Spleen (tissue), 11 donors: ENCODE data around the gene C14orf180. TPM values are rescaled to one million over a fixed set of nuclear protein-coding genes. Genes with fewer than 3 reads are reported as not detected.
A peak's percentile ranks its signal among the peaks of the same experiment; 100 is the strongest.

Experiments used
- DNase-seq: peaks from one replicate; pipeline ENCODE4 v3.0.0-alpha.2; 2020
- H3K27ac ChIP-seq, 8 donors: fragments of 200-600 bp; sonication (generic) in 7 of 8; 1 replicate in 4 of 8; 2 replicates in 4 of 8; pipeline versions ENCODE4 v1.5.0 to v1.8.0; 2016 to 2021; ENCODE audit warnings: inconsistent platforms in 4 of 8, mild to moderate bottlenecking in 4 of 8, moderate library complexity in 1 of 8
- H3K27me3 ChIP-seq, 7 donors: fragments of 200-600 bp; sonication (generic) in 6 of 7; replicated peaks in 1 of 7; 1 replicate in 4 of 7; 2 replicates in 3 of 7; pipeline versions ENCODE4 v1.5.0 to v1.8.0; 2016 to 2021; ENCODE audit warnings: inconsistent platforms in 3 of 7, mild to moderate bottlenecking in 1 of 7
- H3K36me3 ChIP-seq, 6 donors: fragments of 200-600 bp; sonication (generic) in 5 of 6; 1 replicate in 4 of 6; 2 replicates in 2 of 6; pipeline versions ENCODE4 v1.5.0 to v1.8.0; 2016 to 2021; ENCODE audit warnings: inconsistent platforms in 2 of 6
- H3K4me1 ChIP-seq, 6 donors: fragments of 200-600 bp; sonication (generic) in 5 of 6; 1 replicate in 3 of 6; 2 replicates in 3 of 6; pipeline versions ENCODE4 v1.5.0 to v1.8.0; 2016 to 2021; ENCODE audit warnings: inconsistent platforms in 3 of 6
- H3K4me3 ChIP-seq, 8 donors: fragments of 200-600 bp; sonication (generic) in 7 of 8; 1 replicate in 4 of 8; 2 replicates in 4 of 8; pipeline versions ENCODE4 v1.5.0 to v1.8.0; 2016 to 2021; ENCODE audit warnings: inconsistent platforms in 4 of 8, mild to moderate bottlenecking in 4 of 8, moderate library complexity in 2 of 8
- H3K9me3 ChIP-seq, 8 donors: fragments of 200-600 bp; sonication (generic) in 7 of 8; 1 replicate in 4 of 8; 2 replicates in 4 of 8; pipeline versions ENCODE4 v1.5.0 to v1.8.0; 2016 to 2021; ENCODE audit warnings: inconsistent platforms in 4 of 8
- POLR2A ChIP-seq, 3 donors: fragments of 450-650 bp; IDR thresholded peaks; one replicate each; pipeline ENCODE4 v1.5.1; 2017; ENCODE audit warnings: antibody characterized with exemption in 3 of 3, mild to moderate bottlenecking in 1 of 3
- POLR2AphosphoS5 ChIP-seq, 3 donors: sonication (generic); formaldehyde crosslinking; IDR thresholded peaks; one replicate each; pipeline ENCODE4 v1.5.1; 2017; ENCODE audit warnings: antibody characterized with exemption in 3 of 3
- WGBS, 5 donors: extraction: QIAGEN DNeasy Blood & Tissue Kit in 3 of 5; methylation state at CpG; one replicate each; pipeline versions ENCODE4 v1.1.5 to v1.1.7; 2013 to 2018; 5-methylcytosine and 5-hydroxymethylcytosine counted together
- intact Hi-C: fragments of 100-400 bp; cut with DNase I; formaldehyde crosslinking; loops from one replicate; pipeline ENCODE4 v1.15.0; 2023; ENCODE audit warnings: low total_unique reads
- polyA plus RNA-seq, 3 donors: library from polyadenylated mRNA; stranded (reverse); fragments of 200-250 nt; gene quantifications; one replicate each; pipeline ENCODE4 v1.2.1, GENCODE V29; 2013
- total RNA-seq, 7 donors: library from RNA; depleted of rRNA in 3 of 7; stranded (reverse); fragments of >200 nt in 3 of 7; fragmentation: NEBNext Ultra II Directional in 4 of 7; extraction: Animal tissue kit (Norgen Biotek cat#: 25700) in 4 of 7; gene quantifications; one replicate each; pipeline versions ENCODE4 v1.1.0 to v1.2.1, GENCODE V29; 2016 to 2021
- TF ChIP-seq, protein P1 (sequence below), 11 experiments: fragments of 200-600 bp in 7 of 11; fragments of 450-650 bp in 4 of 11; sonication (generic) in 4 of 11; IDR thresholded peaks in 8 of 11; conservative IDR thresholded peaks in 3 of 11; 1 replicate in 7 of 11; 2 replicates in 4 of 11; pipeline versions ENCODE4 v1.4.0 to v1.8.0; 2016 to 2021; ENCODE audit warnings: antibody characterized with exemption in 11 of 11, inconsistent platforms in 4 of 11, mild to moderate bottlenecking in 1 of 11
- donor health status: healthy with polysubstance abuse.
- donor health status: DM: no; HTN: no; CAD: no; lungs with moderate emphysema.
- donor health status: DM: no; HTN: no; CAD: no.
- donor health status: Bipolar disorder and iron deficiency.
- donor health status: healthy.
- donor health status: DM: no; HTN: no; CAD: no.
- donor health status: DM: yes; HTN: yes; CAD: no.

The C14orf180 gene
- total and polyA plus RNA-seq, 10 donors, result 0.17 to 0.70 (median 0.28) TPM; not detected in 5

- H3K4me1 ChIP-seq, result peaks cover 10 to 21% (median 17%) of the 10 kb centered on the region in 6 donors
- H3K4me3 ChIP-seq, result no peak overlapping the region
- intact Hi-C loops, result loop anchor here (5.0 to 10.0 kb wide), 2 partner anchors 423 to 485 kb away; partner anchors contain the start of gene KIF26A
- no peak overlapping the region for H3K27ac ChIP-seq
- H3K9me3 ChIP-seq, result no peaks in the 10 kb centered on the region
- TF ChIP-seq, protein P1, sequence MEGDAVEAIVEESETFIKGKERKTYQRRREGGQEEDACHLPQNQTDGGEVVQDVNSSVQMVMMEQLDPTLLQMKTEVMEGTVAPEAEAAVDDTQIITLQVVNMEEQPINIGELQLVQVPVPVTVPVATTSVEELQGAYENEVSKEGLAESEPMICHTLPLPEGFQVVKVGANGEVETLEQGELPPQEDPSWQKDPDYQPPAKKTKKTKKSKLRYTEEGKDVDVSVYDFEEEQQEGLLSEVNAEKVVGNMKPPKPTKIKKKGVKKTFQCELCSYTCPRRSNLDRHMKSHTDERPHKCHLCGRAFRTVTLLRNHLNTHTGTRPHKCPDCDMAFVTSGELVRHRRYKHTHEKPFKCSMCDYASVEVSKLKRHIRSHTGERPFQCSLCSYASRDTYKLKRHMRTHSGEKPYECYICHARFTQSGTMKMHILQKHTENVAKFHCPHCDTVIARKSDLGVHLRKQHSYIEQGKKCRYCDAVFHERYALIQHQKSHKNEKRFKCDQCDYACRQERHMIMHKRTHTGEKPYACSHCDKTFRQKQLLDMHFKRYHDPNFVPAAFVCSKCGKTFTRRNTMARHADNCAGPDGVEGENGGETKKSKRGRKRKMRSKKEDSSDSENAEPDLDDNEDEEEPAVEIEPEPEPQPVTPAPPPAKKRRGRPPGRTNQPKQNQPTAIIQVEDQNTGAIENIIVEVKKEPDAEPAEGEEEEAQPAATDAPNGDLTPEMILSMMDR (IDR thresholded peaks at IDR 0.05 in 8 of 11, conservative IDR thresholded peaks at IDR 0.05 in 3 of 11), result no peak
- TF ChIP-seq POLR2A (IDR thresholded peaks at IDR 0.05) (no peak), POLR2AphosphoS5 (IDR thresholded peaks at IDR 0.05) (no peak)
- no peaks in the 10 kb centered on the region for H3K36me3 ChIP-seq
- 84 to 91% (median 85%) methylated on average over 21 of the region's 21 CpGs for WGBS, 5 donors
- peak; percentile 59 for DNase-seq
- H3K27me3 ChIP-seq, result peaks cover 0 to 32% (median 15%) of the 10 kb centered on the region in 7 donors
Measured at GRCh38 chr14:104559804-104560585, 19.6 kb upstream of the C14orf180 start.

GRCh38 chr14:104560586-104560945 is 19.0 kb upstream of the C14orf180 start:
- H3K9me3 ChIP-seq, result no peaks in the 10 kb centered on the region
- TF ChIP-seq POLR2A (IDR thresholded peaks at IDR 0.05), result no peak
- TF ChIP-seq, protein P1 (IDR thresholded peaks at IDR 0.05 in 8 of 11, conservative IDR thresholded peaks at IDR 0.05 in 3 of 11), result no peak
- no peak for TF ChIP-seq POLR2AphosphoS5 (IDR thresholded peaks at IDR 0.05)
- intact Hi-C loops, result loop anchor here (5.0 to 10.0 kb wide), 2 partner anchors 423 to 486 kb away; partner anchors contain the start of gene KIF26A
- peaks cover 0 to 35% (median 21%) of the 10 kb centered on the region in 7 donors for H3K27me3 ChIP-seq
- no peak for DNase-seq
- H3K27ac ChIP-seq, result no peak overlapping the region
- WGBS, 5 donors, result 57 to 72% (median 70%) methylated on average over 2 to 3 of the region's 3 CpGs
- H3K4me3 ChIP-seq, result no peak overlapping the region
- H3K4me1 ChIP-seq, result peaks cover 10 to 22% (median 18%) of the 10 kb centered on the region in 6 donors
- H3K36me3 ChIP-seq, result no peaks in the 10 kb centered on the region

DNA sequence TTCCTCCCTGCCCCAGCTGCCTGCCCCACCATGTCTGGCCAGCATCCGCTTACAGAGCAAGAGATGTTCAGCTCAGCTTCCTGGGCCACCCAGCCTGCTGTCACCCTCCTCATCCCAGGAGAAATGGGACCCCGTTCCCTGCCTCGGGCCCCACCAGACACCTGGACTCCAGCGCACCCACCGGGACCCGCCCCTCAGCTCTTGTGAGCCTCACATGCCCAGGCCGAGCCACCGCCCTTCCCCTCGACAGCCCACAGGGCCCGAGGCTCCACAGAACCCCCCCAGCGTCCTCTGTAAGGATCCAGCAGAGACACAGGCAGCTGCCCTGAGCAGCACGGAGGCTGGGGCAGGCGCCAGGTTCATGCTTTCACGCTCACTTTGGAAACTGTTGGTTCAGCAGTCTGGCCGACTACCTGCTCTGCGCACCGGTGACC is 18.4 kb upstream of the C14orf180 start:
- Histone ChIP-seq H3K4me1 (peaks cover 10 to 22% (median 18%) of the 10 kb centered on the region in 6 donors), H3K36me3 (no peaks in the 10 kb centered on the region), H3K27ac (no peak overlapping the region), H3K9me3 (no peaks in the 10 kb centered on the region), H3K4me3 (no peak overlapping the region), H3K27me3 (peaks cover 0 to 35% (median 23%) of the 10 kb centered on the region in 7 donors)
- TF ChIP-seq POLR2AphosphoS5 (IDR thresholded peaks at IDR 0.05), result no peak
- TF ChIP-seq, protein P1 (IDR thresholded peaks at IDR 0.05 in 8 of 11, conservative IDR thresholded peaks at IDR 0.05 in 3 of 11), result no peak
- TF ChIP-seq POLR2A (IDR thresholded peaks at IDR 0.05), result no peak
- WGBS, 5 donors, result 70 to 79% (median 71%) methylated on average over 17 of the region's 17 CpGs
- intact Hi-C loops, result loop anchor here (5.0 to 10.0 kb wide), 2 partner anchors 424 to 486 kb away; partner anchors contain the start of gene KIF26A
- no peak for DNase-seq
